ENCODE data around the gene PIP4K2B. TPM values are rescaled to one million over a fixed set of nuclear protein-coding genes. Genes with fewer than 3 reads are reported as not detected.

Gene PIP4K2B
- total RNA-seq, 1 donor from 2014 or later = 21.9 TPM

DNA sequence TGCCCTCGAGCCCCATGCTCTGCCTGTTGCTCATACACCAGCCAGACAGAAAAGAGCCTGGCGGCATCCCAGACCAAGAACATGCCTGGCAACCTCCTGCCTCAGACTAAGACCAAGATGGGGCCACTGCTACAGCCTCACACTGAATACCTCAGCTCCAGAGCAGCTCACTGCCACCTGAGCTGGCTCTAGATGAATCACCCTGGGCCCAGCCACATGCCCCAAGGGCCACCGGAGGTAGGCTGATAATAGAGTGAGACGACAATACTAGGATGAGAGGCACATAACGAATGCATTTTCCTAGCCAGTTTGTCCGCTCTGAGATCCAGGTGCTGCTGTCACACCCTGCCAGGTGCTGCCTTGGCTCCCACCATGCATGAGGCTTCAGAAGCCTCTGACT lies 13.0 kb downstream of the PIP4K2B start:
- DNase-seq (ENCODE audit: low read depth) (no peak), FAIRE-seq (no peak)

DNA sequence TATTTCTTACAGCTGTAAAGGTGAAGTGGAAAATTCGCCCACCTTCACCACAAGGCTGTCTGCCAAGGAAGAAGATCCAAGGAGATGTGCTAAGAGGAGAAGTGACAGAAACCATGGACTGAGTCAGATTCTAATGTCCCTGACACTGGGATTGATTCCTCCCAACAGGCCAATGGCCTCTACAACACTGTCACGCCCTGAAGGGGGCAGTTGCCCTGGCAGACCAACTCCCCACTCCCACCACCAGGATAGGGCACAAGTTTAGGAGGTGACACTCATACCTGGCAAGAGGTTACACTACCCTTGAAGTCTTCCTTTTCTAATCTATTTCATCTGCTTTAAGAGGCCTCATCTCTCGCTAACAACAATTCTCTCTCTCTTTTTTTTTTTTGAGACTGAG lies 16.1 kb downstream of the PIP4K2B start:
- Histone ChIP-seq H3K27me3 (ENCODE audit: control insufficient read depth, insufficient read depth, low read length) (no peaks in the 10 kb centered on the region), H3K36me3 (ENCODE audit: control insufficient read depth, insufficient read depth, low read length) (peaks cover 42% of the 10 kb centered on the region), H3K4me3 (ENCODE audit: low read depth, low read length) (no peak overlapping the region)
- TF ChIP-seq, protein P1, sequence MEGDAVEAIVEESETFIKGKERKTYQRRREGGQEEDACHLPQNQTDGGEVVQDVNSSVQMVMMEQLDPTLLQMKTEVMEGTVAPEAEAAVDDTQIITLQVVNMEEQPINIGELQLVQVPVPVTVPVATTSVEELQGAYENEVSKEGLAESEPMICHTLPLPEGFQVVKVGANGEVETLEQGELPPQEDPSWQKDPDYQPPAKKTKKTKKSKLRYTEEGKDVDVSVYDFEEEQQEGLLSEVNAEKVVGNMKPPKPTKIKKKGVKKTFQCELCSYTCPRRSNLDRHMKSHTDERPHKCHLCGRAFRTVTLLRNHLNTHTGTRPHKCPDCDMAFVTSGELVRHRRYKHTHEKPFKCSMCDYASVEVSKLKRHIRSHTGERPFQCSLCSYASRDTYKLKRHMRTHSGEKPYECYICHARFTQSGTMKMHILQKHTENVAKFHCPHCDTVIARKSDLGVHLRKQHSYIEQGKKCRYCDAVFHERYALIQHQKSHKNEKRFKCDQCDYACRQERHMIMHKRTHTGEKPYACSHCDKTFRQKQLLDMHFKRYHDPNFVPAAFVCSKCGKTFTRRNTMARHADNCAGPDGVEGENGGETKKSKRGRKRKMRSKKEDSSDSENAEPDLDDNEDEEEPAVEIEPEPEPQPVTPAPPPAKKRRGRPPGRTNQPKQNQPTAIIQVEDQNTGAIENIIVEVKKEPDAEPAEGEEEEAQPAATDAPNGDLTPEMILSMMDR (IDR thresholded peaks at IDR 0.05; ENCODE audit: insufficient read depth, low read length, severe bottlenecking) = no peak
- DNase-seq (ENCODE audit: low read depth) (no peak), FAIRE-seq (no peak)

More for the DNA sequence above, 13.0 kb downstream of the PIP4K2B start:
- H3K27me3 ChIP-seq (ENCODE audit: control insufficient read depth, insufficient read depth, low read length) = no peaks in the 10 kb centered on the region
- H3K36me3 ChIP-seq (ENCODE audit: control insufficient read depth, insufficient read depth, low read length) = peaks cover 22% of the 10 kb centered on the region
- TF ChIP-seq, protein P1 (IDR thresholded peaks at IDR 0.05; ENCODE audit: insufficient read depth, low read length, severe bottlenecking) = no peak
- H3K4me3 ChIP-seq (ENCODE audit: low read depth, low read length) = no peak overlapping the region

DNA sequence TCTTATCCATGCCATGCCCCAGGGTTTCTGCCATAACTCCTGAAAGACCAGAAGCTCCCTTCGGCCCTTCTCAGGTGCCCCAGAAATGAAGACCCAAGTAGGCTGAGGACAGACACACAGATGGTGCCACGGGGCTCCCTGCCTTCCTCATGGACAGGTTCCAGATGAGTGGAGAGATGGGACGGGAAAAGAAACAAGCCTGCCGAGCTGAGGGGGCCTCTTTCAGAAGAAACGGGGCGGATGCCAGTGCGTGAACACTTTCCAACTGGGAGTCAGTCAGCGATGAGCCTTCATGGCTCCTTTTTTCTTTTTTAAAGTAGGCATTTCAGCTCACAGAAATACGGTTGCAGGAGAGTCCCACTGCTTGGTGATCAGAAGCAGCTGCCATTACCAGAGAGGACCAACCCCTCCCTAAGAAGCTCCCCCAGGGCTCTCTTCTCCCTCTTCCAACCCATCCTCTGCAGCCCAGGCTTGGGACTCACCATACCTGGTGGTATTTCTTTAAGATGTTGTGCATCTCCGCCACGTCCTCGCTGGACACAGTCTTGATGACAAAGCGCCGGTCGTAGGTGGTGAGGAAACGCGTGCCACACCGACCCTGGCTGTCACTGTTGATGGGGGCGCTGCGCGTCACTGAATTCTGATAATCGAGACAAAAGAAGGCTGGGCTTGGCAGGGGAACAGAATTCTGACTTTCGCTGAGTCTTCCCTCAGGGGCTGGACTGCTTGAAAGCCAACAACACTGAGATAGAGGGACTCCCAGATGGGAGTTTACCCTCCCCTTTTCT lies 19.2 kb downstream of the PIP4K2B start:
- Histone ChIP-seq H3K4me3 (ENCODE audit: low read depth, low read length) (no peak overlapping the region), H3K36me3 (ENCODE audit: control insufficient read depth, insufficient read depth, low read length) (peaks cover 42% of the 10 kb centered on the region), H3K27me3 (ENCODE audit: control insufficient read depth, insufficient read depth, low read length) (no peaks in the 10 kb centered on the region)
- no peak for FAIRE-seq
- DNase-seq (ENCODE audit: low read depth) = no peak
- TF ChIP-seq, protein P1 (IDR thresholded peaks at IDR 0.05; ENCODE audit: insufficient read depth, low read length, severe bottlenecking) = no peak

DNA sequence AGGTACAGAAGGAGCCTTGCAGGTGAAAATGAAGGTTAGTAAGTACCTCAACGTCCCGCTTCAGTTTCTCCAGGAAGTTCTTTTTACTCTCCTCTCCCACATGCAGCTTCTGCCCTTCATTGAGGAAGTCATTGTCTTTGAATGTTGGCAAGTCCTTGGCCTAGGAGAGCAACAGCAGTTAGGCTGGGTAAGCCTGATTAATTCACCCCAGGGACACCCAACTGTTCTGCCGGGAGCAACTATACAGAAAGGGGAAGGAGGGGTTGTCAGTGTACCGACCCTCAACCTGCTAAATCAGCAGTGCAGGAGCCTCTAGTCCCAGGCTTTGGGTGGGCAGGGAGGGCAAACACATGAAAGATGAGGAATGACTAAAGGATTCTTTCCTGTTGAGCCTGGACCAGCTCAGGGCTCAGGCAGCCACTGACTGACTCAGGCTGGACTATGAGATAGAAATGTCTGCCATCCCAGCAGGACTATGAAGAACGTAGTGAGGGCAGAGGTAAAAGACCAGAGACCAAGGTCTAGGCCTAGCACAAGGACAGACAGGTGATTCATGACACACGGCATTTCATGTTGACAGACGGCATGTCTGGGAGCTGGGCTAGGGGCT lies 21.6 kb downstream of the PIP4K2B start:
- H3K27me3 ChIP-seq (ENCODE audit: control insufficient read depth, insufficient read depth, low read length) = no peaks in the 10 kb centered on the region
- peaks cover 40% of the 10 kb centered on the region for H3K36me3 ChIP-seq (ENCODE audit: control insufficient read depth, insufficient read depth, low read length)
- TF ChIP-seq, protein P1 (IDR thresholded peaks at IDR 0.05; ENCODE audit: insufficient read depth, low read length, severe bottlenecking) = no peak
- FAIRE-seq = no peak
- DNase-seq (ENCODE audit: low read depth) = no peak
- H3K4me3 ChIP-seq (ENCODE audit: low read depth, low read length) = no peak overlapping the region

DNA sequence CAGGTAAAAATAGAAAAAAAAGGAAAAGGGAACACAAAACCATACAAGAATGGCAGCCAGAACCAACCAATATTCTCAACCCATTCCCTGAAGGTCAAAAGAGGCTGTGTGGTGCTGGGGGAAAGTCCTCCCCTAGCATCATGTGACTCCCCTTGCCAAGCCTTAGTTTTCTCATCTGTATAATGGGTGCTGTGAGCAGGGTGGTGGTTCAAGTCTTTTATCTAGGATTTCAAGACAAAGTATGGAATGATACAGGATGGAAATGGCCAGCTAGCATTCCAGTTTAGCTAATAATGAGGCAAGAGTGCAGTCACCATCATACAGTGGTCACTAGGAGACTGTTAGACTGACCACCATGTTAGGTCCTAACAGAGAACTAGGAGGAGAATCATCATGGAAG lies 26.1 kb downstream of the PIP4K2B start:
- H3K27me3 ChIP-seq (ENCODE audit: control insufficient read depth, insufficient read depth, low read length) = no peaks in the 10 kb centered on the region
- no peak overlapping the region for H3K4me3 ChIP-seq (ENCODE audit: low read depth, low read length)
- peaks cover 25% of the 10 kb centered on the region for H3K36me3 ChIP-seq (ENCODE audit: control insufficient read depth, insufficient read depth, low read length)
- FAIRE-seq (no peak), DNase-seq (ENCODE audit: low read depth) (no peak)
- TF ChIP-seq, protein P1 (IDR thresholded peaks at IDR 0.05; ENCODE audit: insufficient read depth, low read length, severe bottlenecking) = no peak

Data from bronchial epithelial cell (primary cell).